Stimulated activated naive CD4-positive, alpha-beta T cell treated with Interleukin-2 at 50 U/mL for 16 hours (primary cell): ENCODE data around the gene GNB1.
"Not testable (repeated sequence)": the region's sequence is repeated elsewhere in the genome, so short reads cannot be mapped to it uniquely, and the experiment has no call there.

Source experiments
- DNase-seq: peaks from one replicate; lab custom pipeline; 2025; lab: John Stamatoyannopoulos, UW

GNB1 gene

GRCh38 chr1:1738799-1739337, 152.0 kb downstream of the GNB1 start:
- not testable (repeated sequence) for DNase-seq

- DNase-seq = not testable (repeated sequence)
Measured at GRCh38 chr1:1737675-1738590, 153.0 kb downstream of the GNB1 start.
